H9 (cell line): ENCODE results near the gene TMEM165. TPM values are rescaled to one million over a fixed set of nuclear protein-coding genes. Genes with fewer than 3 reads are reported as not detected.

Source experiments
- DNase-seq: peaks from one replicate; pipeline ENCODE4 v3.0.0-alpha.2; 2017
- H2AFZ ChIP-seq: one replicate; pipeline ENCODE4 v1.6.1; 2013; ENCODE audit warnings: mild to moderate bottlenecking, low read length, control low read depth, moderate library complexity
- H2AK5ac ChIP-seq: 2 replicates; pipeline ENCODE4 v1.6.1; 2013; ENCODE audit warnings: low read length, control low read depth, mixed read lengths; ENCODE audit not compliant: insufficient read length
- H2BK120ac ChIP-seq: one replicate; pipeline ENCODE4 v1.6.1; 2013; ENCODE audit warnings: low read depth, mild to moderate bottlenecking, low read length, control low read depth, inconsistent platforms; ENCODE audit not compliant: poor library complexity, severe bottlenecking
- H2BK12ac ChIP-seq: 2 replicates; pipeline ENCODE4 v1.6.1; 2013; ENCODE audit warnings: low read length, control low read depth, mixed read lengths, low read depth; ENCODE audit not compliant: insufficient read length
- H2BK15ac ChIP-seq: 2 replicates; pipeline ENCODE4 v1.6.1; 2013; ENCODE audit warnings: low read depth, low read length, control low read depth
- H2BK20ac ChIP-seq: one replicate; pipeline ENCODE4 v1.6.1; 2013; ENCODE audit warnings: low read depth, mild to moderate bottlenecking, low read length, control low read depth, inconsistent platforms; ENCODE audit not compliant: poor library complexity, severe bottlenecking
- H2BK5ac ChIP-seq: 2 replicates; pipeline ENCODE4 v1.6.1; 2013; ENCODE audit warnings: low read length, control low read depth, mixed read lengths; ENCODE audit not compliant: insufficient read length
- H3K14ac ChIP-seq: 2 replicates; pipeline ENCODE4 v1.6.1; 2013; ENCODE audit warnings: low read length, control low read depth; ENCODE audit not compliant: insufficient read depth
- H3K18ac ChIP-seq: 2 replicates; pipeline ENCODE4 v1.6.1; 2013; ENCODE audit warnings: low read depth, mild to moderate bottlenecking, mixed read lengths, low read length, control low read depth; ENCODE audit not compliant: insufficient read length
- H3K23ac ChIP-seq: 2 replicates; pipeline ENCODE4 v1.6.1; 2013; ENCODE audit warnings: low read length, control low read depth, mixed read lengths, low read depth; ENCODE audit not compliant: insufficient read length
- H3K23me2 ChIP-seq: 2 replicates; pipeline ENCODE4 v1.6.1; 2013; ENCODE audit warnings: low read depth, mild to moderate bottlenecking, mixed read lengths, low read length, control low read depth; ENCODE audit not compliant: insufficient read length, poor library complexity, severe bottlenecking
- H3K27ac ChIP-seq: 2 replicates; pipeline ENCODE4 v1.5.1; 2013; ENCODE audit warnings: low read length, control low read depth, mixed read lengths, low read depth; ENCODE audit not compliant: insufficient read length
- H3K27me3 ChIP-seq: 2 replicates; pipeline ENCODE4 v1.6.1; 2013; ENCODE audit warnings: low read length, control low read depth, inconsistent platforms; ENCODE audit not compliant: insufficient read depth
- H3K4ac ChIP-seq: 2 replicates; pipeline ENCODE4 v1.6.1; 2013; ENCODE audit warnings: low read depth, mild to moderate bottlenecking, control low read depth, inconsistent platforms, low read length, moderate library complexity
- H3K4me1 ChIP-seq: 2 replicates; pipeline ENCODE4 v1.6.1; 2013; ENCODE audit warnings: low read length, control low read depth, inconsistent platforms; ENCODE audit not compliant: insufficient read depth
- H3K4me2 ChIP-seq: 2 replicates; pipeline ENCODE4 v1.6.1; 2013; ENCODE audit warnings: low read length, control low read depth, mixed read lengths; ENCODE audit not compliant: insufficient read length, insufficient read depth
- H3K56ac ChIP-seq: 2 replicates; pipeline ENCODE4 v1.6.1; 2013; ENCODE audit warnings: low read depth, mild to moderate bottlenecking, mixed read lengths, low read length, control low read depth; ENCODE audit not compliant: insufficient read length
- H3K79me1 ChIP-seq: 2 replicates; pipeline ENCODE4 v1.6.1; 2013; ENCODE audit warnings: low read depth, mild to moderate bottlenecking, moderate library complexity, low read length, control low read depth, inconsistent platforms; ENCODE audit not compliant: insufficient read depth, poor library complexity, severe bottlenecking
- H3K79me2 ChIP-seq: 2 replicates; pipeline ENCODE4 v1.6.1; 2013; ENCODE audit warnings: low read length, control low read depth, inconsistent platforms; ENCODE audit not compliant: insufficient read depth
- H3K9ac ChIP-seq: 2 replicates; pipeline ENCODE4 v1.6.1; 2013; ENCODE audit warnings: low read length, control low read depth, mixed read lengths; ENCODE audit not compliant: insufficient read length; ENCODE audit errors: extremely low read depth
- H3K9me3 ChIP-seq: one replicate; pipeline ENCODE4 v1.6.1; 2013; ENCODE audit warnings: low read depth, low read length, inconsistent platforms; ENCODE audit not compliant: control insufficient read depth
- H3T11ph ChIP-seq: one replicate; pipeline ENCODE4 v1.6.1; 2013; ENCODE audit warnings: mild to moderate bottlenecking, low read length, control low read depth, inconsistent platforms
- H4K20me1 ChIP-seq: one replicate; pipeline ENCODE4 v1.6.1; 2013; ENCODE audit not compliant: control insufficient read depth, insufficient read length, insufficient read depth
- H4K5ac ChIP-seq: 2 replicates; pipeline ENCODE4 v1.6.1; 2013; ENCODE audit warnings: low read depth, mild to moderate bottlenecking, mixed read lengths, low read length, control low read depth; ENCODE audit not compliant: insufficient read length
- H4K8ac ChIP-seq: replicated peaks from 2 replicates; pipeline ENCODE4 v1.6.1; 2013; ENCODE audit warnings: low read length, control low read depth, mixed read lengths, low read depth; ENCODE audit not compliant: insufficient read length
- H4K91ac ChIP-seq: 2 replicates; pipeline ENCODE4 v1.6.1; 2013; ENCODE audit warnings: low read depth, mild to moderate bottlenecking, moderate library complexity, mixed read lengths, low read length, control low read depth; ENCODE audit not compliant: insufficient read length
- H3K27ac Mint-ChIP-seq, 3 experiments: 2 replicates in 2 of 3; 3 replicates in 1 of 3; pipeline ENCODE4 v1.8.0; 2020 to 2021; ENCODE audit warnings: mixed read lengths in 3 of 3, mild to moderate bottlenecking in 1 of 3, moderate library complexity in 1 of 3
- H3K27me3 Mint-ChIP-seq: 2 replicates; pipeline ENCODE4 v1.8.0; 2021; ENCODE audit warnings: low read depth, mild to moderate bottlenecking, moderate library complexity, mixed read lengths
- H3K36me3 Mint-ChIP-seq, 3 experiments: 2 replicates in 2 of 3; 3 replicates in 1 of 3; pipeline ENCODE4 v1.8.0; 2020 to 2021; ENCODE audit warnings: low read depth in 3 of 3, mixed read lengths in 3 of 3; ENCODE audit not compliant: insufficient read depth in 1 of 3
- H3K4me1 Mint-ChIP-seq, 2 experiments: 2 replicates each; pipeline ENCODE4 v1.8.0; 2020; ENCODE audit warnings: mixed read lengths in 2 of 2
- H3K4me3 Mint-ChIP-seq, 2 experiments: 2 replicates in 1 of 2; 3 replicates in 1 of 2; pipeline ENCODE4 v1.8.0; 2020 to 2021; ENCODE audit warnings: mild to moderate bottlenecking in 2 of 2, mixed read lengths in 2 of 2, moderate library complexity in 1 of 2
- H3K9me3 Mint-ChIP-seq, 2 experiments: 2 replicates in 1 of 2; 3 replicates in 1 of 2; pipeline ENCODE4 v1.8.0; 2020; ENCODE audit warnings: mild to moderate bottlenecking in 2 of 2, mixed read lengths in 2 of 2, moderate library complexity in 1 of 2
- CTCF ChIP-seq: fragments of 200-600 bp; sonication (generic); conservative IDR thresholded peaks from 3 replicates; pipeline ENCODE4 v1.8.0; 2021; ENCODE audit warnings: antibody characterized with exemption, mild to moderate bottlenecking
- WGBS: extraction: QIAGEN DNeasy Blood & Tissue Kit; methylation state at CpG from one replicate; pipeline ENCODE4 v1.1.7; 2013; ENCODE audit warnings: missing lambda C conversion rate, low lambda C conversion rate, mixed read lengths; ENCODE audit not compliant: insufficient read length; ENCODE audit errors: extremely low coverage; 5-methylcytosine and 5-hydroxymethylcytosine counted together
- total RNA-seq: library from RNA; stranded (reverse); gene quantifications from 2 replicates; pipeline ENCODE4 v1.2.1, GENCODE V29; 2021

Gene TMEM165
- total RNA-seq, 1 experiment from 2014 or later, result 87.2 TPM

GRCh38 chr4:55395218-55395528 is 584 bp upstream of the TMEM165 start:
- Histone ChIP-seq H2BK20ac (no peak overlapping the region), H3K79me1 (no peaks in the 10 kb centered on the region), H4K8ac (no peak overlapping the region), H3K18ac (no peak overlapping the region), H3K4me2 (peak overlapping the region; percentile 63), H4K20me1 (no peaks in the 10 kb centered on the region), H4K5ac (no peak overlapping the region), H2BK12ac (no peak overlapping the region), H3K23ac (no peak overlapping the region), H3K4ac (no peak overlapping the region), H4K91ac (no peak overlapping the region), H3K79me2 (peaks cover 31% of the 10 kb centered on the region), H2AK5ac (no peak overlapping the region), H3K56ac (no peak overlapping the region), H2AFZ (no peak overlapping the region), H3T11ph (no peak overlapping the region), H3K4me1 (no peaks in the 10 kb centered on the region), H2BK120ac (no peak overlapping the region), H3K23me2 (peaks cover 10% of the 10 kb centered on the region), H3K27me3 (no peaks in the 10 kb centered on the region), H3K14ac (peak overlapping the region; percentile 83; the same call in 1 of the 2 replicates), H3K9me3 (no peaks in the 10 kb centered on the region), H2BK15ac (no peak overlapping the region), H3K27ac (peak overlapping the region; percentile 12), H3K9ac (peak overlapping the region; percentile 42), H2BK5ac (no peak overlapping the region)
- peak overlapping the region; percentile 91 to 93 for H3K4me3 Mint-ChIP-seq
- DNase-seq, result no peak
- no peaks in the 10 kb centered on the region for H3K27me3 Mint-ChIP-seq
- H3K36me3 Mint-ChIP-seq, result peaks cover 16 to 25% (median 20%) of the 10 kb centered on the region in 3 experiments
- no peak; the same call in 2 of the 3 replicates for TF ChIP-seq CTCF
- H3K9me3 Mint-ChIP-seq, result no peaks in the 10 kb centered on the region; a peak in 1 of 5 replicates
- H3K27ac Mint-ChIP-seq, result peak overlapping the region; percentile 91 to 99 (median 98)
- no CpG with 5 or more reads among the region's 4 CpGs for WGBS
- peaks cover 32 to 33% of the 10 kb centered on the region in 2 experiments for H3K4me1 Mint-ChIP-seq
